Ovary (tissue), 3 donors: ENCODE data around the gene TNFSF12.
A peak's percentile ranks its signal among the peaks of the same experiment; 100 is the strongest.

Experiments
- CTCF ChIP-seq, 3 donors: fragments of 450-650 bp in 2 of 3; fragments of 200-600 bp in 1 of 3; IDR thresholded peaks; one replicate each; pipeline versions ENCODE4 v1.5.1 to v1.8.0; 2016 to 2022; ENCODE audit warnings: antibody characterized with exemption in 3 of 3, mild to moderate bottlenecking in 1 of 3
- POLR2A ChIP-seq: fragments of 450-650 bp; IDR thresholded peaks from one replicate; pipeline ENCODE4 v1.6.1; 2017; ENCODE audit warnings: antibody characterized with exemption, mild to moderate bottlenecking, moderate library complexity
- donor health status: DM: no; HTN: no; CAD: no.

- TF ChIP-seq CTCF (IDR thresholded peaks at IDR 0.05) (peak; percentile 79 to 94 (median 89)), POLR2A (no peak)
Observed at GRCh38 chr17:7561028-7561575, 12.2 kb downstream of the TNFSF12 start.
